Left ventricle myocardium inferior (tissue), 1 donor: ENCODE results near the gene HECTD4. TPM values are rescaled to one million over a fixed set of nuclear protein-coding genes. Genes with fewer than 3 reads are reported as not detected.

Experiments
- DNase-seq: peaks from one replicate; pipeline ENCODE4 v3.0.0-alpha.2; 2020
- H3K27ac ChIP-seq: fragments of 200-600 bp; replicated peaks from 2 replicates; pipeline ENCODE4 v1.8.0; 2021
- H3K27me3 ChIP-seq: fragments of 200-600 bp; 2 replicates; pipeline ENCODE4 v1.8.0; 2021; ENCODE audit warnings: low read depth
- H3K36me3 ChIP-seq: fragments of 200-600 bp; 2 replicates; pipeline ENCODE4 v1.8.0; 2021
- H3K4me1 ChIP-seq: fragments of 200-600 bp; 2 replicates; pipeline ENCODE4 v1.8.0; 2021
- H3K4me3 ChIP-seq: fragments of 200-600 bp; 2 replicates; pipeline ENCODE4 v1.8.0; 2021; ENCODE audit warnings: mild to moderate bottlenecking, moderate library complexity
- H3K9me3 ChIP-seq: fragments of 200-600 bp; replicated peaks from 2 replicates; pipeline ENCODE4 v1.8.0; 2021
- CTCF ChIP-seq: fragments of 200-600 bp; IDR thresholded peaks from 2 replicates; pipeline ENCODE4 v1.8.0; 2021; ENCODE audit warnings: antibody characterized with exemption, mild to moderate bottlenecking, borderline replicate concordance
- intact Hi-C: fragments of 100-400 bp; cut with micrococcal nuclease; formaldehyde crosslinking; loops from one replicate; pipeline ENCODE4 v1.11.0; 2022
- total RNA-seq: library from RNA; stranded (reverse); fragmentation: NEBNext Ultra II Directional; extraction: Animal tissue kit (Norgen Biotek cat#: 25700); gene quantifications from one replicate; pipeline ENCODE4 v1.2.1, GENCODE V29; 2021
- donor health status: DM: no; HTN: yes; CAD: no; lungs with severe emphysema.

Gene HECTD4
- total RNA-seq, 1 donor from 2014 or later: 23.4 TPM

DNA sequence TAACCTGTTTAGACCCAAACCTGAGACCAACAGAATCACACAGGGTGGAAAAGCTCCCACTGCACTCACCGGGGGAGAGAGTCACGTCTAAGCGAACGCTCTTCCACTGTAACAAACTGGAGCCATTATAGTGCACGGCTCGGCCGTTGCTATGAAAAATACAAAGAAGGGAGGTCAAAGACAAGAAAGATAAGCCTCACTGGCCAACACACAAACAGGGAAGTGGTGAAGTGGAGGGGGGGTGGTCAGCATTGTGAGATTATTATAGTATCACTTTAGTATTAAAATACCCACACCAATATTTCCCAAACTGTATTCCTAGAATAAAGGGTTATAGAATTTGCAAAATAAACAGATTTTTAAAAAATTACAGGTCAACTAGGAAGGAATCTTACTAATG lies 166.0 kb downstream of the HECTD4 start:
- Histone ChIP-seq H3K36me3 (peaks cover 74% of the 10 kb centered on the region), H3K4me3 (no peak overlapping the region), H3K9me3 (no peaks in the 10 kb centered on the region), H3K27me3 (no peaks in the 10 kb centered on the region), H3K27ac (no peak overlapping the region), H3K4me1 (no peaks in the 10 kb centered on the region)
- TF ChIP-seq CTCF: no peak
- intact Hi-C loops: no loop called here
- DNase-seq: no peak

GRCh38 chr12:112214064-112214463 lies 168.2 kb downstream of the HECTD4 start:
- Histone ChIP-seq H3K9me3 (no peaks in the 10 kb centered on the region), H3K36me3 (peaks cover 88% of the 10 kb centered on the region), H3K27ac (no peak overlapping the region), H3K4me1 (no peaks in the 10 kb centered on the region), H3K27me3 (no peaks in the 10 kb centered on the region), H3K4me3 (no peak overlapping the region)
- no peak for DNase-seq
- TF ChIP-seq CTCF: no peak
- intact Hi-C loops: no loop called here

- Histone ChIP-seq H3K4me1 (no peaks in the 10 kb centered on the region), H3K4me3 (no peak overlapping the region), H3K36me3 (peaks cover 91% of the 10 kb centered on the region), H3K27me3 (no peaks in the 10 kb centered on the region), H3K27ac (no peak overlapping the region), H3K9me3 (no peaks in the 10 kb centered on the region)
- TF ChIP-seq CTCF: no peak
- intact Hi-C loops: no loop called here
- no peak for DNase-seq
Measured at GRCh38 chr12:112208301-112208910, 173.8 kb downstream of the HECTD4 start.

GRCh38 chr12:112207397-112207924 lies 174.8 kb downstream of the HECTD4 start:
- no peak for TF ChIP-seq CTCF
- intact Hi-C loops: no loop called here
- no peak overlapping the region for H3K4me3 ChIP-seq
- peaks cover 98% of the 10 kb centered on the region for H3K36me3 ChIP-seq
- no peaks in the 10 kb centered on the region for H3K9me3 ChIP-seq
- no peak overlapping the region for H3K27ac ChIP-seq
- DNase-seq: no peak
- H3K4me1 ChIP-seq: no peaks in the 10 kb centered on the region
- no peaks in the 10 kb centered on the region for H3K27me3 ChIP-seq

DNA sequence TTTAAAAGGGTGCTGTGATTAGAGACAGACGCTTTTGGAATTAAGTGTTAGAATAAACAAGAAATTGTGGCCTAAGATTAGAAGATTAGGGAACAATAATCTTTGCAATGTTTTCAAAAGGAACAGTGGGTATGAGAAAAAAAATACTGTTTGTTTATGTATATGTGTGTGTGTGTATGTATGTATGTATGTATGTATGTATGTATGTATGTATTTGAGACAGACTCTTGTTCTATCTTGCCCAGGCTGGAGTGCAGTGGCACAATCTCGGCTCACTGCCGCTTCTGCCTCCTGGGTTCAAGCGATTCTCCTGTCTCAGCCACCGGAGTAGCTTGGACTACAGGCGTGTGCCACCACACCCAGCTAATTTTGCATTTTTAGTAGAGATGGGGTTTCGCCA lies 175.3 kb downstream of the HECTD4 start:
- H3K4me1 ChIP-seq: no peaks in the 10 kb centered on the region
- TF ChIP-seq CTCF: no peak
- intact Hi-C loops: no loop called here
- no peaks in the 10 kb centered on the region for H3K27me3 ChIP-seq
- H3K4me3 ChIP-seq: no peak overlapping the region
- no peak for DNase-seq
- H3K36me3 ChIP-seq: peaks cover 98% of the 10 kb centered on the region
- no peak overlapping the region for H3K27ac ChIP-seq
- H3K9me3 ChIP-seq: no peaks in the 10 kb centered on the region
